WTC11 (cell line): ENCODE data around the gene KDR.

Experiments
- ETV6 ChIP-seq: sonication (generic); formaldehyde crosslinking; IDR thresholded peaks from 2 replicates; pipeline ENCODE4 v1.8.1; 2022; ENCODE audit warnings: mild to moderate bottlenecking, missing genetic modification reagents
- TEAD4 ChIP-seq: sonication (generic); formaldehyde crosslinking; IDR thresholded peaks from 2 replicates; pipeline ENCODE4 v1.8.0; 2022; ENCODE audit warnings: mild to moderate bottlenecking, missing genetic modification reagents
- ZNF232 ChIP-seq: sonication (generic); formaldehyde crosslinking; IDR thresholded peaks from 2 replicates; pipeline ENCODE4 v1.8.0; 2022; ENCODE audit warnings: mild to moderate bottlenecking, missing genetic modification reagents

DNA sequence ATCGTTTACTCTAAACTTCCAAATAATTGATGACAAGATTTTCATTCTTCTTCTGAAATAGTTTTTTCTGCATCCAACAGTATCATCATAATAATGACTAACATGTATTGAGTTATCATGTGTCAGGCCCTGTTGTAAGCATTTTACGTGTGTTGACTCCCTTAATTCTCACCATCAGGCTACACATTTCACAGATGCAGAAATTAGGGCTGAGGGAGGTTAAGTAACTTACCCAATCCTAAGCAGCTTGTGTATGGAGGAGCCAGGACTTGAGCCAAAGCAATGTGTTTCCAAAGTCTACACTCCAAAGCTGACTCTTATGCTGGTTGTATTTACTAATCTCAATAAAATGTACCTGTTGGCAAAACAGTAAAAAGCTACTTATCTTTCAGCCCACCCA, 11.2 kb upstream of the KDR start:
- TF ChIP-seq TEAD4 (CRISPR knock-in tag) (no peak), ETV6 (CRISPR knock-in tag) (no peak), ZNF232 (no peak)
